ENCODE measurements around the gene LIPE. TPM values are rescaled to one million over a fixed set of nuclear protein-coding genes. Genes with fewer than 3 reads are reported as not detected.

The LIPE gene
- total RNA-seq, 2 donors from 2014 or later = 9.6 to 16.0 TPM

GRCh38 chr19:42471554-42472249 is 44.5 kb upstream of the LIPE start:
- H3K36me3 ChIP-seq = no peaks in the 10 kb centered on the region
- no peaks in the 10 kb centered on the region for H3K27me3 ChIP-seq
- DNase-seq = peak; percentile 68
- TF ChIP-seq CTCF (IDR thresholded peaks at IDR 0.05) = no peak
- H3K27ac ChIP-seq = peak overlapping the region; percentile 20
- peaks cover 10% of the 10 kb centered on the region for H3K4me1 ChIP-seq
- peak overlapping the region in 1 of 2 donors; percentile 34 for H3K9ac ChIP-seq (ENCODE audit: low read depth in 2 of 2, low read length in 2 of 2)
- intact Hi-C loops (cut with DNase I) = no loop called here
- no peak overlapping the region for H3K4me3 ChIP-seq
- no peaks in the 10 kb centered on the region for H3K9me3 ChIP-seq

GRCh38 chr19:42469311-42470235 is 42.4 kb upstream of the LIPE start:
- H3K9ac ChIP-seq (ENCODE audit: low read depth in 2 of 2, low read length in 2 of 2) = no peak overlapping the region
- H3K4me3 ChIP-seq = no peak overlapping the region
- no peak for TF ChIP-seq CTCF (IDR thresholded peaks at IDR 0.05)
- intact Hi-C loops (cut with DNase I) = no loop called here
- peak overlapping the region; percentile 83 for H3K27ac ChIP-seq
- no peaks in the 10 kb centered on the region for H3K9me3 ChIP-seq
- H3K4me1 ChIP-seq = peaks cover 15% of the 10 kb centered on the region
- no peaks in the 10 kb centered on the region for H3K36me3 ChIP-seq
- H3K27me3 ChIP-seq = no peaks in the 10 kb centered on the region
- no peak for DNase-seq

GRCh38 chr19:42468273-42468796 is 41.1 kb upstream of the LIPE start:
- H3K36me3 ChIP-seq = no peaks in the 10 kb centered on the region
- intact Hi-C loops (cut with DNase I) = no loop called here
- H3K27ac ChIP-seq = peak overlapping the region; percentile 83
- DNase-seq = peak; percentile 64
- TF ChIP-seq CTCF (IDR thresholded peaks at IDR 0.05) = no peak
- H3K4me1 ChIP-seq = peaks cover 15% of the 10 kb centered on the region
- no peaks in the 10 kb centered on the region for H3K27me3 ChIP-seq
- H3K9ac ChIP-seq (ENCODE audit: low read depth in 2 of 2, low read length in 2 of 2) = no peak overlapping the region
- H3K9me3 ChIP-seq = no peaks in the 10 kb centered on the region
- H3K4me3 ChIP-seq = no peak overlapping the region

DNA sequence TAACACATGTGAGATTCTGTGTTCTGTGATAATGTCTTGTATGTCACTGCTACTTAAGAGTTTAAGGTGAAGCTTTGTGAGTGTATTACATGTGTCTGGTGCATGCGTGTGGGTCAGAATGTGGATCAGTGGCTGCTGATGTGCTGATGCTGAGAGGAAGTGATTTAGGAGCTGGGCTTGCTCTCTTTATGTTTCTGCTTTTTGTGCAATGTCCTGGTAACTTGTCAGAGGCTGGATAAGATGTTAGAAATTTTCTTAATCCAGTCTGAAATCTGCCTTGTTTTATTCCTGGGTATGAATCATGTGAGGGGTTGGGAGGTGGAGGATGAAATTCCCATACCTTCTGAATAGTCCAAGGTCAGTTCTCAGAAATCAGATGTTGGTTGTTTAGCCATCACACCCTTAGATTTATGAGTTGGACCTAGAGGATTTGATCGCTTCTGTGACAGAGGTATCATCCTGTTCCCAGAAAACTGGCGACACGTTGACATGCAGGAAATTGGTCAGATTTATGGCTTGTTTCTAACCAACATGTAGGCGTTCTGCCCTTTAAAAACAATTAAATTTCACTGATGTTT is 40.1 kb upstream of the LIPE start:
- TF ChIP-seq CTCF (IDR thresholded peaks at IDR 0.05) = no peak
- peaks cover 15% of the 10 kb centered on the region for H3K4me1 ChIP-seq
- no peaks in the 10 kb centered on the region for H3K27me3 ChIP-seq
- H3K36me3 ChIP-seq = no peaks in the 10 kb centered on the region
- peak overlapping the region in 1 of 2 donors; percentile 40 for H3K9ac ChIP-seq (ENCODE audit: low read depth in 2 of 2, low read length in 2 of 2)
- H3K27ac ChIP-seq = peak overlapping the region; percentile 83
- no peak overlapping the region for H3K4me3 ChIP-seq
- intact Hi-C loops (cut with DNase I) = no loop called here
- peak; percentile 45 for DNase-seq
- no peaks in the 10 kb centered on the region for H3K9me3 ChIP-seq

- DNase-seq = no peak
- Histone ChIP-seq H3K4me1 (peaks cover 12% of the 10 kb centered on the region), H3K27me3 (no peaks in the 10 kb centered on the region), H3K9me3 (no peaks in the 10 kb centered on the region), H3K4me3 (no peak overlapping the region), H3K9ac (ENCODE audit: low read depth in 2 of 2, low read length in 2 of 2) (peak overlapping the region; percentile 28 to 40), H3K36me3 (no peaks in the 10 kb centered on the region), H3K27ac (peak overlapping the region; percentile 83)
- TF ChIP-seq CTCF (IDR thresholded peaks at IDR 0.05) = no peak
- intact Hi-C loops (cut with DNase I) = no loop called here
These were observed 39.5 kb upstream of the LIPE start for GRCh38 chr19:42466521-42467182.

All from colonic mucosa (tissue), 4 donors.